OCI-LY3 (cell line): ENCODE results near the gene AFAP1L1.

Source experiments
- CTCF ChIP-seq: fragments of 200-600, 300-600 bp; sonication (generic); IDR thresholded peaks from 2 replicates; pipeline ENCODE4 v1.5.1; 2014; ENCODE audit warnings: antibody characterized with exemption, low read length, low read depth
- EZH2phosphoT487 ChIP-seq: fragments of 200-600 bp; shearing (Covaris generic); IDR thresholded peaks from 2 replicates; pipeline ENCODE4 v1.6.1; 2018; ENCODE audit warnings: antibody characterized with exemption, mixed run types, low read depth

DNA sequence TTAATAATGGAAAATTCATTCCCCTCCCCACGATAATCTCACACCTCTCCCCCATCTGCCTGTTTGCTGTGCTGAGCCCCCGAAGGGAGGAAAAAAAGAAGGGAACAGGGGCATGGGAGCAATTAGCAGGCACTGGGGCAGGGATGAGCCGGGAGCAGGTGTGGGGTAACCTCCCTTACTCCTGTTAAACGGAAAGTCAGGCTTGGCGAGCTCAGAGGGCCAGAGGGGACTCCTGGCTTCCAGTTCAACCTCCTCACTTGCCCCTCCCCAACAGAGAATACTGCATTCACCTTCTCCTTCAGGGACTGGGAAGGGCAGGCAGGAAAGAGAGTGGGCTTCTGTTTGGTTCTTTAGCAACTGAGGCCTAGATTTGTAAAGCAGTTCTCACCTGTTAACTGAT, 1.6 kb downstream of the AFAP1L1 start:
- no peak for TF ChIP-seq CTCF
- TF ChIP-seq EZH2phosphoT487, result no peak
